HL-60 (cell line): Measurements from ENCODE around the gene CD151.

ENCODE experiments used
- DNase-seq, 2 experiments: peaks; one replicate each; pipeline ENCODE4 v3.0.0-alpha.2; 2010 to 2020; ENCODE audit warnings: low read depth in 1 of 2, low spot score in 1 of 2
- H3K27ac ChIP-seq: fragments of 250-450 bp; sonication (Bioruptor Pico); replicated peaks from 2 replicates; pipeline ENCODE4 v1.5.1; 2020; ENCODE audit warnings: mild to moderate bottlenecking, moderate library complexity
- H3K27me3 ChIP-seq: fragments of 250-450 bp; sonication (Bioruptor Pico); 2 replicates; pipeline ENCODE4 v1.5.1; 2021; ENCODE audit warnings: mild to moderate bottlenecking, moderate library complexity; ENCODE audit not compliant: insufficient read depth, poor library complexity, severe bottlenecking
- H3K4me3 ChIP-seq: replicated peaks from 2 replicates; pipeline ENCODE4 v1.5.1; 2011; ENCODE audit warnings: mild to moderate bottlenecking, control low read depth, low read length; ENCODE audit not compliant: insufficient read depth
- GABPA ChIP-seq: IDR thresholded peaks from 2 replicates; pipeline ENCODE4 v1.6.1; 2012; ENCODE audit warnings: low read depth
- POLR2AphosphoS5 ChIP-seq: IDR thresholded peaks from 2 replicates; pipeline ENCODE4 v1.6.1; 2012; ENCODE audit warnings: low read depth
- SPI1 ChIP-seq: IDR thresholded peaks from 2 replicates; pipeline ENCODE4 v1.6.1; 2012; ENCODE audit warnings: low read depth, mild to moderate bottlenecking, borderline replicate concordance
- TF ChIP-seq, protein P1 (sequence below): IDR thresholded peaks from 2 replicates; pipeline ENCODE4 v1.6.1; 2012; ENCODE audit warnings: low read depth; ENCODE audit not compliant: insufficient replicate concordance
- TF ChIP-seq, protein P2 (sequence below): IDR thresholded peaks from one replicate; pipeline ENCODE4 v1.5.1; 2011; ENCODE audit warnings: low read length, control low read depth, inconsistent platforms; ENCODE audit not compliant: insufficient read depth

The CD151 gene

DNA sequence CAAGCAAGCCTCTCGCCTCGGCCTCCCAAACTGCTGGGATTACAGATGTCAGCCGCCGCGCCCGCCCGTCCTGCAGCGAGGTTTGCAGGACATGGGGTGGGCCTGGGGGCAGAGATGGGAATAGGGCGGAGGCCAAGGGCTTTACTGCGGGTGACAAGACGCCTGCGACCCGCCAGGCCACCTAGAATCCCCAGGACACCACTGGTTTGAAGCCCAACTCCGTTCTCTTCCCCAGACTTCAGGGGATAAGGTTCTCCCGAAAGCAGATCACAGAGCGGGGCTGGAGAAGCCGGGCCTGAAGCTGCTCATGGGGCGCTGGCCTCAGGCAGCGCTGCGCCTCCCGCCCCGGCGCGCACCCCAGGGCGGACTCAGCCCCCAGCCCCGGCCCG lies 9.2 kb downstream of the CD151 start:
- DNase-seq = no peak
- no peaks in the 10 kb centered on the region for H3K27me3 ChIP-seq
- H3K27ac ChIP-seq = peak overlapping the region; percentile 64
- H3K4me3 ChIP-seq = peak overlapping the region; percentile 99
- TF ChIP-seq POLR2AphosphoS5 = no peak
- TF ChIP-seq SPI1 = no peak
- TF ChIP-seq GABPA = no peak

DNA sequence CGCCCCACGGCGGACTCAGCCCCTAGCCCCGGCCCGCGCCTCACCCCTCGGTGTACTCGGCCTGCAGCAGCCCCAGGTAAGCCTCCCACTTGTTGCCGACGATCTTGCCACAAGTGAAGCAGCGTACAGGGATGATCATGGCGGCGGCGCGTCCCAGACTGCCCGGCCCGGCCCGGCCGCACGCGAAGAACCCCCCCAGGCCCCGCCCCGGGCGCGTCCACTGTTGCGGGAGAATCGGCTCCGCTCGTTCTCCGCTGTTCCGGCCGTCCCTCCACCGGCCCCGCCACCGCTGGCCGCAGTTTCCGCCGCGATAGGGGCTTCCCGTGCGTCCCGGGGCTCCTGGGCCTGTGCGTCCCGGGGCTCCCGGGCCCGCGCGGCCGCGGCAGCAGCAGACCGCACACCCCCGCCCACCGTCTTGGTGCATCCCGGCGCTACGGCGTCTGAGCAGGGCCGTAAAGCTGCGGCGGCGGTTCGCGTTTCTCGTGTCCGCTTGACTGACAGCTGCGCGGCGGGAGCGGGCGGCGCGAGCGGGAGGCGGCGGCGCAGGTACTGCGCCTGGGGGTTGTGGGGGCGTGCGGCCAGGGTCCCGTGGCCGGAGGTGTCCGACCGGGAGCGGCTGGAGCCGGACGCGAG lies 9.7 kb downstream of the CD151 start, which contains the start of the genes POLR2L and TSPAN4:
Gene POLR2L (minus strand): TSS at position 160 of the 633 bp plus-strand sequence. CDS start 21 bp downstream, at position 139.
Gene TSPAN4 (plus strand): TSS at position 483 of the 633 bp plus-strand sequence. CDS start 7,453 bp downstream, outside the sequence.
- TF ChIP-seq, protein P1, sequence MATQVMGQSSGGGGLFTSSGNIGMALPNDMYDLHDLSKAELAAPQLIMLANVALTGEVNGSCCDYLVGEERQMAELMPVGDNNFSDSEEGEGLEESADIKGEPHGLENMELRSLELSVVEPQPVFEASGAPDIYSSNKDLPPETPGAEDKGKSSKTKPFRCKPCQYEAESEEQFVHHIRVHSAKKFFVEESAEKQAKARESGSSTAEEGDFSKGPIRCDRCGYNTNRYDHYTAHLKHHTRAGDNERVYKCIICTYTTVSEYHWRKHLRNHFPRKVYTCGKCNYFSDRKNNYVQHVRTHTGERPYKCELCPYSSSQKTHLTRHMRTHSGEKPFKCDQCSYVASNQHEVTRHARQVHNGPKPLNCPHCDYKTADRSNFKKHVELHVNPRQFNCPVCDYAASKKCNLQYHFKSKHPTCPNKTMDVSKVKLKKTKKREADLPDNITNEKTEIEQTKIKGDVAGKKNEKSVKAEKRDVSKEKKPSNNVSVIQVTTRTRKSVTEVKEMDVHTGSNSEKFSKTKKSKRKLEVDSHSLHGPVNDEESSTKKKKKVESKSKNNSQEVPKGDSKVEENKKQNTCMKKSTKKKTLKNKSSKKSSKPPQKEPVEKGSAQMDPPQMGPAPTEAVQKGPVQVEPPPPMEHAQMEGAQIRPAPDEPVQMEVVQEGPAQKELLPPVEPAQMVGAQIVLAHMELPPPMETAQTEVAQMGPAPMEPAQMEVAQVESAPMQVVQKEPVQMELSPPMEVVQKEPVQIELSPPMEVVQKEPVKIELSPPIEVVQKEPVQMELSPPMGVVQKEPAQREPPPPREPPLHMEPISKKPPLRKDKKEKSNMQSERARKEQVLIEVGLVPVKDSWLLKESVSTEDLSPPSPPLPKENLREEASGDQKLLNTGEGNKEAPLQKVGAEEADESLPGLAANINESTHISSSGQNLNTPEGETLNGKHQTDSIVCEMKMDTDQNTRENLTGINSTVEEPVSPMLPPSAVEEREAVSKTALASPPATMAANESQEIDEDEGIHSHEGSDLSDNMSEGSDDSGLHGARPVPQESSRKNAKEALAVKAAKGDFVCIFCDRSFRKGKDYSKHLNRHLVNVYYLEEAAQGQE = peak; percentile 71
- no peak for TF ChIP-seq SPI1
- TF ChIP-seq, protein P2, sequence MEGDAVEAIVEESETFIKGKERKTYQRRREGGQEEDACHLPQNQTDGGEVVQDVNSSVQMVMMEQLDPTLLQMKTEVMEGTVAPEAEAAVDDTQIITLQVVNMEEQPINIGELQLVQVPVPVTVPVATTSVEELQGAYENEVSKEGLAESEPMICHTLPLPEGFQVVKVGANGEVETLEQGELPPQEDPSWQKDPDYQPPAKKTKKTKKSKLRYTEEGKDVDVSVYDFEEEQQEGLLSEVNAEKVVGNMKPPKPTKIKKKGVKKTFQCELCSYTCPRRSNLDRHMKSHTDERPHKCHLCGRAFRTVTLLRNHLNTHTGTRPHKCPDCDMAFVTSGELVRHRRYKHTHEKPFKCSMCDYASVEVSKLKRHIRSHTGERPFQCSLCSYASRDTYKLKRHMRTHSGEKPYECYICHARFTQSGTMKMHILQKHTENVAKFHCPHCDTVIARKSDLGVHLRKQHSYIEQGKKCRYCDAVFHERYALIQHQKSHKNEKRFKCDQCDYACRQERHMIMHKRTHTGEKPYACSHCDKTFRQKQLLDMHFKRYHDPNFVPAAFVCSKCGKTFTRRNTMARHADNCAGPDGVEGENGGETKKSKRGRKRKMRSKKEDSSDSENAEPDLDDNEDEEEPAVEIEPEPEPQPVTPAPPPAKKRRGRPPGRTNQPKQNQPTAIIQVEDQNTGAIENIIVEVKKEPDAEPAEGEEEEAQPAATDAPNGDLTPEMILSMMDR = no peak
- TF ChIP-seq GABPA = no peak
- TF ChIP-seq POLR2AphosphoS5 = peak; percentile 93
- peak in 1 of 2 experiments; percentile 85 for DNase-seq
- Histone ChIP-seq H3K27ac (peak within 1 kb of the TSS; percentile 64), H3K4me3 (peak within 1 kb of the TSS; percentile 99), H3K27me3 (no peaks in the 10 kb centered on the region)

DNA sequence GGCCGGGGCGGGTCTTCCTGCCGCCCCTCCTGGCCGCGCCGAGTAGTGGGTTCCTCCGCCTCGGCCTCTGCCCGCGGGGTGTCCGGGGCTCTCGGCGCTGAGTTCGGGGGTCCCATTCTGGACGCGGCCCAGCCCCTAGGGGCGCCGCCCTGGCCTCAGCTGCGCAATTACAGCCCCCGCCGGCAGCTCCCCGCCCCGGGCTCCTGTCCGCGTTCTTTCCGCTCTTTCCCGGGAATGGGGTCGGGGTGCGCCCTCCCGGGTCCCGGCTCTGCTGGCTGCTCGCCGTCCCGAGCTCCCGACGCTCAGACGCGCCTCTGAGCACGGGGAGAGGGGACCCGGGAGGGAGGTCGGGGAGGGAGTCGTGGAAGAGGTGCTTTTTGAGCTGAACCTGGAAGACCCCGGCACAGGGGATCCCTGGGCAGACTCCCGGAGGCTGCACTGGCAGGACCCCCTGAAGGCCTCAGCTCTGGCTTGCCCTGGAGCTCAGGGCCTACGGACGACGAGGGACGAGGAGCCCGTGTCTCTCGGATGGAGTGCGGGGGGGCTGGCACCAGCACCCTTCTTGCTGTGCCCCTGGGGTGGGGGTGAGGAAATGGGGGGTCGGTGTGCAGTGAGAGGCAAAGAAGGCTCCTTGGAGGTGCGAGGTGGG lies 10.5 kb downstream of the CD151 start:
- H3K27me3 ChIP-seq = no peaks in the 10 kb centered on the region
- TF ChIP-seq GABPA (no peak), SPI1 (no peak), POLR2AphosphoS5 (no peak)
- TF ChIP-seq, protein P2 = no peak
- TF ChIP-seq, protein P1 = no peak
- H3K27ac ChIP-seq = no peak overlapping the region
- DNase-seq = no peak
- H3K4me3 ChIP-seq = peak overlapping the region; percentile 99

DNA sequence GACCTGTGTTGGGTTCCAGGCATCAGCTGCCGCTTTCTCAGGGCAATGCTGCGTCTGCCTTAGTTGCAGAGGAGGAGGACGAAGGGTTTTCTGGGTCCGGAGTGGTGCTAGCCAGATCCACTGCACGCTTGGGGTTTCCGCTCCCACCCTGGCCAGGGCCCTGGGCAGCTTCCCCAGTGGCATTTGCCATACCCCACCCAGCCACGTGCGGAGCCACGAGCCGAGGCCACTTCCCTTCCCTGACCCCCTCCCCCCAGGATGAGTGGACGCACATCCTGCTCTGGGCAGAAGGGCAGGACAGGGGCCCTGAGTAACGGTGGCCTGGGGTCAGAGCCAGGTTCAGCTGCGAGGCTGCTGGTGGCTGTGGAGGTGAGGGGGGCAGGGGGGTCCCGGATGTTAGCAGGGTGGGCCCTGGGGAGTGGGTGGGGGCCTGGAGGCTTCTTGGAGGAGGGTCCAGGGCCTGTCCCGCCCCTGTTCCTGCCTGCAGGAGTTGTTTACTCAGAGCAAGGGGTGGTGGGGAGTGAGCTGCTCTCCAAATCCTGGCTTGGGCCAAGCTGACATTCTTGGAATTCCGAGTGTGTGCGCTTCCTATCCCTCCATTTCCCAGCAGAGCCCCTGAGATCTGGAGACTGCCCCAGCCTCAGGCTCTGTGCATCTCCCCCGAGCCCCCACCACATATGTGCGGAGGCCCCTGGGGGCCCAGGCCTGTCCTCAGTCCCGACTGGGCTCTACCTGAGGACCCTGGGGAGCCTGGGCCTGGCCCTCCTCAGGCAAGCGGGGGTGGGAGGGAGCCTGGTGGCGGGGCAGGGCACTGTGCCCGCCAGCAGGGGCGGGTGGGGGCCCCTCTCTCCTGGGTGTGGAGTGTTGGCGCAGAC lies 11.3 kb downstream of the CD151 start:
- no peak for DNase-seq
- TF ChIP-seq, protein P2 = no peak
- TF ChIP-seq POLR2AphosphoS5 (no peak), SPI1 (no peak), GABPA (no peak)
- TF ChIP-seq, protein P1 = no peak
- Histone ChIP-seq H3K27me3 (peaks cover 7% of the 10 kb centered on the region), H3K27ac (no peak overlapping the region), H3K4me3 (no peak overlapping the region)
